PC-3 (cell line): ENCODE data around the gene IZUMO4. TPM values are rescaled to one million over a fixed set of nuclear protein-coding genes. Genes with fewer than 3 reads are reported as not detected.

ENCODE experiments used
- ATAC-seq: fragments of 200-7000 bp; cut with Tn5 transposase; 2 replicates; pipeline ENCODE4 v1.9.1; 2020; ENCODE audit warnings: mild to moderate bottlenecking, moderate library complexity
- BruUV-seq: library from RNA; stranded (reverse); fragments of 400-500 nt; replicated peaks from 2 replicates; lab custom pipeline; 2021; lab: Mats Ljungman, UMichigan
- CTCF ChIA-PET: fragments of 300-600 bp; sonication (Branson Sonifier 250); formaldehyde crosslinking; loops from one replicate; lab custom pipeline; 2022; ENCODE audit warnings: antibody characterized with exemption; lab: Charles Lee
- POLR2A ChIA-PET: fragments of 300-600 bp; sonication (Branson Sonifier 250); formaldehyde crosslinking; loops from one replicate; lab custom pipeline; 2022; ENCODE audit warnings: antibody characterized with exemption; ENCODE audit not compliant: unreplicated experiment; lab: Charles Lee
- DNase-seq: peaks from one replicate; pipeline ENCODE4 v3.0.0-alpha.2; 2015
- H2AFZ ChIP-seq: fragments of 300-600 bp; sonication (generic); 2 replicates; pipeline ENCODE4 v1.6.0; 2016; ENCODE audit warnings: antibody characterized with exemption, low read length
- H3F3A ChIP-seq: fragments of 300-600 bp; sonication (generic); one replicate; pipeline ENCODE4 v1.6.0; 2017; ENCODE audit warnings: antibody characterized with exemption, low read length, control low read depth, mild to moderate bottlenecking; ENCODE audit not compliant: unreplicated experiment
- H3K27ac ChIP-seq: fragments of 300-600 bp; sonication (generic); 2 replicates; pipeline ENCODE4 v1.5.1; 2016; ENCODE audit warnings: mild to moderate bottlenecking, low read length
- H3K27me3 ChIP-seq: fragments of 300-600 bp; sonication (generic); 2 replicates; pipeline ENCODE4 v1.6.1; 2016; ENCODE audit warnings: low read length, mixed read lengths
- H3K36me3 ChIP-seq: fragments of 300-600 bp; sonication (generic); 2 replicates; pipeline ENCODE4 v1.6.1; 2016; ENCODE audit warnings: low read depth, mixed run types, low read length, mixed read lengths
- H3K4me1 ChIP-seq: fragments of 300-600 bp; sonication (generic); 2 replicates; pipeline ENCODE4 v1.5.1; 2016; ENCODE audit warnings: low read length; ENCODE audit not compliant: insufficient read depth
- H3K4me2 ChIP-seq: fragments of 300-600 bp; sonication (generic); 2 replicates; pipeline ENCODE4 v1.6.0; 2016; ENCODE audit warnings: low read length
- H3K4me3 ChIP-seq: fragments of 300-600 bp; sonication (generic); 2 replicates; pipeline ENCODE4 v1.5.1; 2016; ENCODE audit warnings: mild to moderate bottlenecking, low read length, mixed read lengths
- H3K79me2 ChIP-seq: fragments of 300-600 bp; sonication (generic); 2 replicates; pipeline ENCODE4 v1.6.1; 2017; ENCODE audit warnings: low read length, mixed read lengths
- H3K9ac ChIP-seq: fragments of 300-600 bp; sonication (generic); 2 replicates; pipeline ENCODE4 v1.6.0; 2016; ENCODE audit warnings: mild to moderate bottlenecking, low read length
- H3K9me2 ChIP-seq: fragments of 300-600 bp; sonication (generic); replicated peaks from 2 replicates; pipeline ENCODE4 v1.6.1; 2016; ENCODE audit warnings: mixed run types, low read length, mixed read lengths
- H3K9me3 ChIP-seq: fragments of 300-600 bp; sonication (generic); 2 replicates; pipeline ENCODE4 v1.6.1; 2016; ENCODE audit warnings: low read length, mixed read lengths
- H4K20me1 ChIP-seq: fragments of 300-600 bp; sonication (generic); 2 replicates; pipeline ENCODE4 v1.6.1; 2016; ENCODE audit warnings: low read length, mixed read lengths
- CTCF ChIP-seq: fragments of 300-600 bp; sonication (generic); conservative IDR thresholded peaks from 2 replicates; pipeline ENCODE4 v1.5.1; 2017; ENCODE audit warnings: antibody characterized with exemption, low read depth, mild to moderate bottlenecking, low read length
- EZH2 ChIP-seq: fragments of 300-600 bp; sonication (generic); IDR thresholded peaks from one replicate; pipeline ENCODE4 v1.6.1; 2017; ENCODE audit warnings: antibody characterized with exemption, mild to moderate bottlenecking, low read length; ENCODE audit not compliant: unreplicated experiment
- EZH2phosphoT487 ChIP-seq: fragments of 300-600 bp; sonication (generic); IDR thresholded peaks from 2 replicates; pipeline ENCODE4 v1.6.1; 2018; ENCODE audit warnings: mild to moderate bottlenecking, antibody characterized with exemption, low read length, borderline replicate concordance
- intact Hi-C: fragments of 100-400 bp; cut with micrococcal nuclease; formaldehyde crosslinking; loops from 2 replicates; pipeline ENCODE4 v1.9.0; 2023
- total RNA-seq: library from RNA; depleted of rRNA; stranded (reverse); fragments of >200 nt; gene quantifications from 2 replicates; pipeline ENCODE4 v1.2.3, GENCODE V29; 2014

The IZUMO4 gene
- total RNA-seq, 1 experiment from 2014 or later: 3.6 TPM

- CTCF ChIA-PET: no interaction called here
- no peaks in the 10 kb centered on the region for H3K9me2 ChIP-seq
- H3K9me3 ChIP-seq: no peaks in the 10 kb centered on the region
- no peaks in the 10 kb centered on the region for H3K79me2 ChIP-seq
- DNase-seq: no peak
- no peak overlapping the region for H3K27ac ChIP-seq
- POLR2A ChIA-PET: no interaction called here
- no peak overlapping the region for H3K4me2 ChIP-seq
- intact Hi-C loops: no loop called here
- no peak overlapping the region for H3K9ac ChIP-seq
- H3F3A ChIP-seq: no peaks in the 10 kb centered on the region
- H2AFZ ChIP-seq: no peak overlapping the region
- no peaks in the 10 kb centered on the region for H4K20me1 ChIP-seq
- H3K36me3 ChIP-seq: peaks cover 10% of the 10 kb centered on the region; the same call in 1 of the 2 replicates
- H3K27me3 ChIP-seq: no peaks in the 10 kb centered on the region
- TF ChIP-seq EZH2phosphoT487 (no peak), CTCF (no peak), EZH2 (no peak)
- ATAC-seq: no peak
- no peaks in the 10 kb centered on the region for H3K4me1 ChIP-seq
- BruUV-seq: no TSS peak
- H3K4me3 ChIP-seq: no peak overlapping the region
Observed at GRCh38 chr19:2122251-2122650, 25.5 kb downstream of the IZUMO4 start.

GRCh38 chr19:2122982-2123381 is 26.3 kb downstream of the IZUMO4 start:
- BruUV-seq: no TSS peak

More at GRCh38 chr19:2122982-2123381, 26.3 kb downstream of the IZUMO4 start:
- H2AFZ ChIP-seq: no peak overlapping the region
- intact Hi-C loops: no loop called here
- H3K36me3 ChIP-seq: peaks cover 10% of the 10 kb centered on the region; the same call in 1 of the 2 replicates
- no peak overlapping the region for H3K4me2 ChIP-seq
- no peaks in the 10 kb centered on the region for H3K9me2 ChIP-seq
- H3K9me3 ChIP-seq: no peaks in the 10 kb centered on the region
- TF ChIP-seq EZH2phosphoT487 (no peak), CTCF (no peak), EZH2 (no peak)
- no peaks in the 10 kb centered on the region for H3K27me3 ChIP-seq
- CTCF ChIA-PET: interaction anchor here (0.6 kb wide), 1 partner anchor 205 kb away, joined by 3 read pairs; the partner anchor contains the start of genes LSM7 and SPPL2B
- H3F3A ChIP-seq: no peaks in the 10 kb centered on the region
- no peak overlapping the region for H3K9ac ChIP-seq
- no peak overlapping the region for H3K27ac ChIP-seq
- H4K20me1 ChIP-seq: no peaks in the 10 kb centered on the region
- POLR2A ChIA-PET: no interaction called here
- ATAC-seq: no peak
- no peaks in the 10 kb centered on the region for H3K4me1 ChIP-seq
- DNase-seq: no peak
- no peak overlapping the region for H3K4me3 ChIP-seq
- no peaks in the 10 kb centered on the region for H3K79me2 ChIP-seq
